Glomerular visceral epithelial cell (primary cell): ENCODE results near the gene CCDC102B.
"Not testable (repeated sequence)": the region's sequence is repeated elsewhere in the genome, so short reads cannot be mapped to it uniquely, and the experiment has no call there.

Experiments
- DNase-seq: peaks from one replicate; pipeline ENCODE4 v3.0.0-alpha.2; 2016; ENCODE audit errors: extremely low spot score

Gene CCDC102B

DNA sequence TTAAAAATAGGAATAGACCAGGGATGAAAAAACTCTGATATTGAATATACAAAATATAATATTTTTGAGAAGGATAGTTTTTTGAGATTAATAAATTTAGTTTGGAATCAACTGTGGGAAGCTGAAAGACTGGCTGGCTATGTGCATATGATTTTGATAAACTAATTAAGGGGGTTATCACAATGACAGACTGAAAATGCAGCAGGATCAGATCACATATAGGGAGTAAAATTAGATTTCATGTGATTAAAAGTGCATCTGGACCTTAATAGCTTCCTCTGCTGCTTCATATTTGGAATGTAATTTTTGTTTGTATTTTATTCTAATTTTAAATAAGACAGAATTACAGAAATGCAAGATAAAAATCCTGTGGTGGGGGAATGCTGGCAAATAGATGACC, 111.7 kb downstream of the CCDC102B start:
- DNase-seq = no peak

DNA sequence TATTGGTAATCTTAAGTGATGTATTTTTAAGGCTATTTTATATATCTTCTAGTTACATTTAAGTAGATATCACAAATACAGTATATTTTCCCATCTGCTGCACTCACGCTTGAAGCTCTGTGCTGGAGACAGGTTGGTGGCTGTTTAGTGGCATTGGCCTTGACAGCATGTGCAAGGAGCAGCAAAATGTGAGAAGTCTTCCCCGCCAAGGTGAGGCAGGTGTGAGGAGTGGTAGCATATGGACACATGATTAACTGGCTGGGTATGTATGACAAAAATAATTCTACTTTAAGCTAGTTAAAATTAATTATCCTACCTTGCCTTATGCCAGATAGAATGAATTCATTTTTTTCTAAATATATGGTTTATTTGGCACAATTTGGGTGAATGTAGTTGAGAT, 117.2 kb downstream of the CCDC102B start:
- no peak for DNase-seq

DNA sequence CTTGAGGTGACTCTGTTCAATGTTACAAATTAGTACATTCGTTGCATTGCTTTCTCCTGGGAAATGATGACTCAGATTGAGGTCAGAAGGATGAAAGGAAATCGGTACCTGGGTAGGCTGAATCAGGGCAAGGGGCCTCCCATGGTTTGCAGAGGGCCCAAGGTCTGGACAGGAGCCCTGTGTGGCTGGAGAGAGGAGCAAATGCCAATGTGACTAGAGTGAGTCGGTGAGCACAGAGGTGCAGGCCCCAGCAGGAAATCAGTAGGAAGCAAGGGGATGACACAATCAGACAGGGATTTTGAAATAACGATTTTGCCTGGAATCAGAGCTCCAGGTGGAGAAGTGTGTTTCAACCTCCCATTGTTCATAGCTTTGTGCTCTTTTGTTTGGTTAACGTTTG, 118.9 kb downstream of the CCDC102B start:
- peak; percentile 48 for DNase-seq

DNA sequence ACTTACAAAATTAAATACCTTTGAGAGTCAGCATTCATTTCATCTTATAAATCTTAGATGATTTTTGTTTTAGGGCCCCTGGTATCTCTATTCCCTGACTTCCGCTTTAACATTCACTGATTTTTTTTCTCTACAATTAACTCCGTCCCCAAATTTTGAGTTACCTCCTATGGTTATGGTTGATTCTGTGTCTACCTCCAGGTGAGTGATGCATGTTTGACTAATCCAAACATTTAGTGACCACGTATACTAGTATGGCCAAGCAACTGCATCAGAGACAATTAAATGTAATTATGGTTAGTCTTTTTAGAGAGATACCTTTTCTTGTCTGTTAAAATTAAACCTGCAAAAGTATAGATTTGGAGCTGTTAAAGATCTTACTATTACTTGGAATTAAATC, 120.3 kb downstream of the CCDC102B start:
- DNase-seq = no peak

DNA sequence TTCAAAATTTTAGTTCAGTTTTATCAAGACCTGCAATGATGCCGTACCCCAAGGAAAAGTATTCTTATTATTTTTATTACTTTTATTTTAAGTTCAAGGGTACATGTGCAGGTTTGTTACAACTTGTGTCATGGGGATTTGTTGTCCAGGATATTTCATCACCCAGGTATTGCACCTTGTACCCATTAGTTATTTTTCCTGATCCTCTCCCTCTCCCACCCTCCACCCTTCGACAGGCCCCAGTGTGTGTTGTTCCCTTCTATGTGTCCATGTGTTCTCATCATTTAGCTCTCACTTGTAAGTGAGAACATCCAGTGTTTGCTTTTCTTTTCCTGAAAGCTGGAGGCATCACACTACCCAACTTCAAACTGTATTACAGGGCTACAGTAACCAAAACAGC, 122.0 kb downstream of the CCDC102B start:
- DNase-seq = no peak

DNA sequence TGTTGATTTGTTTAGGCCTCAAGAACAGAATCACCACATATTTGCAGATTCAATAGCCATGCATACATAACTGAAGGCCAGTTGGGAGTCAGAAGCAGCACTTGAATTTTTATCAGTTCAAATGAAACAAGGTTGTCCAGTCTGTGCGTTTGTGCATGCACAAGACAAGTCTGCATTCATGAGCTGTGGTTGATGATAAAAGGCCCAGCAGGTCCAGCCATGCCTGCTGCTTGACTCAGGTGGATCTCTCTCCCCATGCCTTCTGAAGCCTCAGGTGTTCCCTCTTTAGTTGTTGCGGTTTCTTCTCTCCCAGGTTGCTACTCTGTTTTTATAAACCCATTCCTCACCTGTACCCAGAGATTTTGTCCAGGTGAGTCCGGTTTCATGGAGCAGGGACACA, 124.5 kb downstream of the CCDC102B start:
- DNase-seq = no peak

DNA sequence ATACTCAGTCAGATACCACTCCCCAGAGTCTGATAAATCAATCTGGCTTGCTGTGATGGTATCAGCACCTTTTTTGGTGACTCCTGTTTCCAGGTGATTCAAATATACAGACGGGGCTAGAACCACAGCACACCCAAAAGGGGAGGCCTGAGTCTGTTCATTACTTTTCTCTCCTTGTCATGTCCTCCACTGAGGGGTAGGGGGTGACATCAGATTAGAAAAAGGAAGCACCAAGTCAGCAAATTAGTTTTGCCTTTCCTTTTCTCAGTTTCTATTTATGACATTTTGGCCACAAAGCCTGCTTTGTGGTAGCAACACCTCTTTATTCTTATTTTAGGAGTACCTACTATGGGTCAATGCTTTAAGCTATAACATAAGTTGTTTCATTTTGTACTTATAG, 127.4 kb downstream of the CCDC102B start:
- DNase-seq = peak; percentile 3

DNA sequence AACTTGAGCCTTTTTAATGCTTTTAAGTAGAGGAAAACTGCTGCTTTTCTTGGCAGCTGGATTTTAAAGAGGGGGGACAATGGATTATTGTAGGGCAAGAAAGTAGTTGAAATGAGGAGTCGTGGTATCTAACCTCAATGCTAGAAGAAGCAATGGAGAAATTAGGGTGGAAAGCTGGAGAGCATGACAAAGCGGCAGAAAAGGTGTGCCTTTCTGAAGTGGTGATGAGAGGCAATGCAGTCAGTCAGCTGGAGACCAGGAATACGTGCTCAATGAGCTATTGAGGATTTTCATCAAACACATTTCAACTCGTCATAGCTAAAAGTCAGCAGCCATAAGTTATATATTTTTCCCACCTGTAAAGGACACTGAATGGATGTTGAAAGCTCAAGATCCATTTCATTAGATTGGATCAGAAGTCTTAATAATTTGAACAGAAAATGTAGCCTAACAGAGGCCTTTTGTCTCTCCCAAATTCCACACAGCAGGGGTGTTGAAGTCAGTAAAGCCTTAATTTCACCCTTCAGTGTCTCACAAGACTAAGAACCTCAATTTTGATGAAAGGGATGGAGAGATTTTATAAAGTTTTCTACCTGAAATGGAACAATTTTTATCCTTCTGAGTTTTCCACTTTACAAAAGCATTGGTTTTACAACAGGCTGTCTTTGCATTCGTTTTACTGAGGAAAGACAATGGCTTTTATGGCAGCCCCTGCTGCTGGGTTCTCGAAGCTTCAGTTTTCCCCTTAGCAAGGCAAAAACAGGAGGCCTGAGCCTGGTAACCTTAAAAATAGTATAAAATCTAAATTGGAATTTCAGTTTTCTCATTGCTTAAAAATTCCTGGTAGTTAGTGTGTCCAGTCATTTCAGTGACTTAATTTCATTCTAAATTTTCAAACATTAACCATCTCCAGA, 131.1 kb downstream of the CCDC102B start:
- no peak for DNase-seq

DNA sequence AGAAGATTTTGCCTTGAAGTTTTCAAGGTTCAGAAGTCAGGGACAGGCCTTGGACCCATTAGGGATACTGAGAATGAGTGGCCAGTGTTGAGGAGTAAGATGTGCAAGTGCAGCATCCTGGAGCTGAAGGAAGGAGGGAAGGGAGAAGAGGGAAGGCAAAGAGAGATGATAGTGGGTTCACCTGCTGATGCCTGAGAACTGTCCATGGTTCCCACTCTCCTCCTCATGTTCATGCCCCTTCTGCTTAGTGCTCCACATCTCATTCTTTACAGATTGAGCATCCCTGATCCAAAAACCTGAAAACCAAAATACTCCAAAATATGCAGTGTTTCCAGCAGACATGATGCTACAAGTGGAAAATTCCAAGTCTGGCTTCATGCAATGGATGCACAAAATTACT, 137.8 kb downstream of the CCDC102B start:
- DNase-seq = no peak

DNA sequence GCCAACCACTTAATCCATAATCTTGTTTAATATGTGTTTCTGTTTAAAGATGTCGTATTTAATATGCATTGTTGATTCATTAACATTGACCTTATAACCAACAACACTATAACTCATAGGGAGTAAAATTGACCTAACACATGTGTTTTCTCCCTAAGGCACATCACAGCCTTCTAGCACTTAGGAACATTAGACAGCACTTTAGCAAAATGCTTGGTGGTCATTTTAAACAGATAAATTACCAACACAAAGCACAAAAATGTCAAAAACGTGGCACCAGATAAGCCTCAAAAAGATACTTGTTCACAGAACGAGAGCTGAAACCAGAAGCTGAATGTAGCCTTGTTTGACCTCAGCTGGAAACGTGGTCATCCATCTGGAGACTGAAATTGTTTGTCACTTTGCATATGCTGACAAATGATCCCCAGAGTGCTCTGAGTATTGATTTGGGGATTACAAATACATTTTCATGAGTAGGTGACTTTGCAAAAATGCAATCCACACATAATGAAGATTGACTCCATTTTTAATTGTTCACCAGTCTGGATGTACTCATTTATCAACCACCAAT, 139.2 kb downstream of the CCDC102B start:
- DNase-seq = no peak

DNA sequence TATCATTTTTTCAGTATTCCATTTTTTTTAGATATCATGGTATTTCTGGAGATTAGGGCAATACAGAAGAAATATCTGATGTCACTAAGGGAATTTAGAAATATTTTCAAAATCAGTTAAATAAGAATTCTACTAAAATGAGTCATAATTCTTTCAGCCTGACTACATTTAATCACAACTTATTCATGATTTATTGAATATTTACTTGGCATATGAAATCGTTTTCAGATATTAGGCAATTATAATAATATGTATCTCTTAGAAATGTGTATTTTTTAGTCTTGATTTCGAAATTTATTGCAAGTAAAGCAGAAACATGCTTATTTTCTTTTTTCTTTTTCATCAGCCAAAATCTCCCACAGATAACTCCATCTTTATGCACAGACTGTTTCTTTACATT, 142.2 kb downstream of the CCDC102B start:
- no peak for DNase-seq

DNA sequence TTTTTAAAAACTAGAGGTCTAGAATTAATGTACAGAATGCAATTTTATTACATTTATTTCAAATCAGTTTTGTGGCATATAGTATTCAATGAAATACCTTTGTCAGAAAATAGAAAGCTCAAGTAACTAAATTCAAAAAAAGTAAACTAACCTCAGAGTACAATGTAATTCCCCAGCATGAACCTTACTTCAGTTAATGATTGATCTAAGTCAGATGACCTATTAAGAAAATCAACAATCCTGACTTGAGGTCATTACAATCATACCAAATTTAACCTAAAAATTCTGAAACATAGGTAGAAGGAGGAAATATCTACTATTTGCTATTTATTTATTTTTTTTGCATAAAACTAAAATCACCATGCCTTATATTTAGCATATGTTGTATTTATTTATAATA, 142.9 kb downstream of the CCDC102B start:
- DNase-seq = peak; percentile 4

DNA sequence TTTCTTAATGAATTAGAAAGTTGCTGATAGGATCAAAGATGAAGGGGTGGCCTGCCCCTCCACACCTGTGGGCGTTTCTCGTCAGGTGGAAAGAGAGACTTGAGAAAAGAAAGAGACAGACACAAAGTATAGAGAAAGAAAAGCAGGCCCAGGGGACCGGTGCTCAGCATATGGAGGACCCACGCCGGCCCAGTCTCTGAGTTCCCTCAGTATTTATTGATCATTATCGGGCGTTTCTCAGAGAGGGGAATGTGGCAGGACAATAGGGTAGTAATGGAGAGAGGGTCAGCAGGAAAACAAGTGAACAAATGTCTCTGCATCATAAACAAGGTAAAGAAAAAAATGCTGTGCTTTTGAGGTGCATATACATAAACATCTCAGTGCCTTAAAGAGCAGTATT, 144.3 kb downstream of the CCDC102B start:
- DNase-seq = no peak

DNA sequence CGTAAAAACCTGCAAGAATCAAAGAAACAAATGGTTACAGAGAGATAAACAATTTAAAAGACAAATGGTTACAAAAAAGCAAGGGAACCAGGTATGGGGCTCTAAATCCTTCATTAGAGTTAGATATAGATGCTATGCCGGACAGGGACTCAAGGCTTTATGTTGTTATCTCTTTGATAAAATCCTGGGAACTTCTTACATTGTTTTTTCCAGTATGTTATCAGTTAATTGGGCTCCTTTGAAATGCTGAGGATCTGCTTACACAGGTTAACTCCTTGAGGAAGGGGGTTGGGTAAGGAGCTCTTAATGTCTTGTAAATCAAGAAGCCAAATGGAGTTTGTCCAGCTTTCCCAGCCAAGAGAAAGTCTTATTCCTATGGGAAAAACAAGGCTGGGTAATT, 146.0 kb downstream of the CCDC102B start:
- not testable (repeated sequence) for DNase-seq

DNA sequence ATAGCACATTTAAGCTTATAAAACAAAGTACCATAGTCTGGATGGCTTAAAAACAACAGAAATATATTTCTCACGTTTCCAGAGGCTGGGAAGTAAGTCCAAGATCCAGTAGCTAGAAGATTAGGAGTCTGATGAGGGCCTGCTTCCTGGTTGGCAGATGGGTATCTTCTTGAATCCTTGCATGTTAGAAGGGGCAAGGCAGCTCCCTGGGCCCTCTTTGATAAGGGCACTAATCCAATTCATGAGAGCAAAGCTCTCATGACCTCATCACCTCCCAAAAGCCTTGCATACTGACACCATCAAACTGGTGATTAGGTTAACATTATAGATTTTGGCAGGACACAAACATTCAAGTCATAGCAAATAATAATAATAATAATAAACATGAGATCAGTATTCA, 146.4 kb downstream of the CCDC102B start:
- no peak for DNase-seq

DNA sequence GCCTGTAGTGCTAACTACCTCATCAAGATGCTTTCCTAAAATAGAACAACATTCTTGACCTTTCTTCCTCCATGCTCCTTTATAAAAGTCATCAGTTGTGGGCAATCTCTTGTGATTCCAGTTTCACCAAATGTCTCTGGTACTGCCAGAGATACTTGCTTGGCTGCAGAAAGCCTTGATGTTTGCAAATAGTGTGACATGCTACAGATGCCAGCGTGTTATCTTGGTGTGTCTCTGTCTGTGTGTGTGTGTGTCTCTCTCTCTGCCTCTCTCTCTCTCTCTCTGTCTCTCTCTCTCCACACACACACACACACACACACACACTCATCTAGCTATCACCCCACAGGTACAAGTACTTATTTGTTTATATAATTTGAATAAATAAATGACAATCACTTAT, 146.9 kb downstream of the CCDC102B start:
- no peak for DNase-seq

DNA sequence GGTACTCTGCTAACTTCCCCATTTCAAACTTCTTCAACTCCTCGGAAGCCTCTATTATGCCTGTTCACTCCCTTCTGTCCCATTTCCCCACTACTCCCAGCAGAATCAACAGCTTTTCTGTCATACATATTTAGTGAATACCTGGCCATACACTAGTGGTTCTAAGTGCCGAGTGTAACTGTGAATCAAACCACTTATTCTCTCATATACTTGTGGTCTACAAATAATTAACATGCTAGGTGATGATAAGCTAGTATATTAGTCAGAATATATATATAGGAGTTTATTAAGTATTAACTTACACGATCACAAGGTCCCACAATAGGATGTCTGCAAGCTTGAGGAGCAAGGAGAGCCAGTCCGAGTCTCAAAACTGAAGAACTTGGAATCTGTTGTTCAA, 150.7 kb downstream of the CCDC102B start:
- peak; percentile 29 for DNase-seq

DNA sequence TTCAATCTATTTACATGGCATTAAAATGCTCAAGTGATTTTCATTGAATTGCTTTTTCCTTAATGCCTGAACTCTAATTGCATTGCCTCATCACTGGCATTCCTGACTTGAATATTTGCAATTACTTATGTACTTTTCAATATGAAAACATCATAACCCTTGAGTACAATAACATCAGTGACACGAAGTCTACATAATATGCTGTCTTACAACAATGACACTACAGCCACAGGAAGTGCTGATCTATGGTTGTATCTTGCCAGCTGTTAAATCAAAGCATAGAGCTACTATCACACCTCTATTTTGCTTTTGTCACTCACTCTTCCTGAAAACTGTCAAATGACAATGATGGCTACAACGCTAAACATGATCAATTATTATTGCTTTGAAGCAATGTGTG, 156.9 kb downstream of the CCDC102B start:
- no peak for DNase-seq

DNA sequence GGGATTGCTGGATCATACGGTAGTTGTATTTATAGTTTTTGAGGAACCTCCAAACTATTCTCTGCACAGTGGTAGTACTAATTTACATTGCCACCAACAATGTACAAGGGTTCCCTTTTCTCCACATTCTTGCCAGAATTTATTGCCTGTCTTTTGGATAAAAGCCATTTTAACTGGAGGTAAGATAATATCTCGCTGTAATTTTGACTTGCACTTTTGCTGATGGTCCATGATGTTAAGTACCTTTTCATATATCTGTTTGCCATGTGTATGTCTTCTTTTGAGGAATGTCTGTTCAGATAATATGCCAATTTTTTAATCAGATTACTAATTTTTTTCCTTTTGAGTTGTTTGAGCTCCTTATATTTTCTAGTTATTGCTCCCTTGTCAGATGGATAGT, 158.8 kb downstream of the CCDC102B start:
- no peak for DNase-seq

DNA sequence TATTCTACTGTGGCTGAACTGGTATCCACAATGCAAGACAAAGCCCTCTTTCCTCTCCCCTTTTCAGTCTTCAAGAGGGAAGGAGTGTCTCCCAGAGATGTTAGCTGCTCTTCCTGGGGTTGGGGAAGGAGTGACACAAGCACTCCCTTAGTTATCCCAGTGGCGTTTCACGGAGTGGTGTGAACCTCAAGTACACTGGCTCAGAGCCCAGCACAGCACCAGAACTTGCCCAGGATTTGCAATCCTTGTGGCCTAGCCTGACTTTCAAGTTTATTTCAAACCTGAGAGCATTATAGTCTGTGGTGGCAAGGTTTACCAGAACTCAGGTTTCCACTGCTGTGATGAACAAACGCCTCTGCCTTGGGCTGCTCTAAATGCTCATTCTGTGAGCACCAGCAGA, 162.5 kb downstream of the CCDC102B start:
- DNase-seq = no peak

DNA sequence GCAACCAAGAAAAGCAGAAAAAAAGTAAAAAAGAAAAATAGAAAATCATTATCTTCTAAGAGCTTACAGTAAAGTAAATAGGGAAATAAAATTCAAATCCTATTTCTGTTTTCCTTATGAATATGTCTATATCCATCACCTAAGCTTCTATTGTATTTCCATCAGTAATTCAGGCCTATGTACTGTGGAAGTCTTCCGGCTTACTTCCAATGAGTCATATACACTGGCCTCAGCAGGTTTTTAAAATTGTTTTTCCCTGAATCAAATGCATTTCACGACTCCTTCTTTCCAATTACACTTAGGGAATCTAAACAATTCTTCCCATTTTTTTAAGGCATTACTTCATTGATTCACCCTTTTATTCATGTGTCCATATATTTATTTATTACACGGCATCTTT, 164.7 kb downstream of the CCDC102B start:
- DNase-seq = no peak

DNA sequence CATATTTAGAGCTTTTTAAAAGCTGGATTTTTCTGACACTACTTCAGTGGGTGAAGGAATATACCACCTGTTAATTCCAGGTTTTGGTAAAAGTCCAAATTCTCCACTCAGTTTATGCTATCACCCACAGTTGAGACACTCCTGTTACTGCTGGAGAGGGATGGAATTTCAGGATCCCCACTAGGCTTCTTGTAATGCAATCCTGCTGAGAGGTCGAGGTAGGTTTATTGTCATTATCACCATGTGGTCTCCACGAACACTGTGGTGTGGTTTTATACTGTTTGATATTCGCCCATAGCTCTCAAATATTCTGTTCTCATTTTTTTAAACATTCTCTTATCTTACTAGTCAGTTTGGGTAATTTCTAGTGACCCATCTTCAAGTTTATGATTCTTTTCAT, 167.9 kb downstream of the CCDC102B start:
- no peak for DNase-seq

DNA sequence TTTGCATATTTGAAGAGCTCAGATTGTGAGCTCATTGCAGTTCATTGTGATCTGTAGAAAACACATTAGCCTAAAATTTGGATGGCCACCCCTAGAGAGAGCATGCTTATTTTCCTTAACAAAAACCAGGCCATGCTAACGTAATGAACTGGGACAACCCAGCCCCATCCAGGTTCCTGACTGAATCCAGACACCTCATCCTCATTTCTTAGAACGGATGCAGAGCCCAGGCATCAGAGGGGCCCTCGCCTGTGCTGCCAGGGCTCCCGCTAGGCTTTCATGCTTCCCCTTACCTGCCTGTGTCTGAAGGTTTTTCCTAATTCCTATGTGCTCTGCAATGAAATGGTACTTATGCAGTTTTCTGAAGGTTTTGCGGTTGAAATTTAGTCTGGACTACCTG, 171.1 kb downstream of the CCDC102B start:
- DNase-seq = no peak

DNA sequence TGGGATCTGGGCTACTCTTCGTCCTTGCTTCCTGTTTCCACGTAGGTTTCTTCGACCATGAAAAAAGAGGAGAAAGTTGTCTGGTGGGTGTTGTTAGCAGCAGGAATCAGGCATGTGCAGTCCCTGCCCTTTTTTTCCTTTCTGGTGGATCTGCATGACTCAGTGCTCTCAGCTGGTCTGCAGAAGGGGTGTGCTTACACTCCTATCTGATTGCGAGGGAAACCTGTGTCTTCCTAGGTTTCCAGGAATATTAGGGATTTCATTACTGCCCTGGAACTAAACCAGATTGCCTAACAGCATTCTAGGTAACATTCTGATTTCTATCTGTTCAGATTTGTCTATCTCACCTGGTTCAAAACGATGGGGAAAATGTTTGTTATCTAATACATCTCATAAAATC, 174.3 kb downstream of the CCDC102B start:
- DNase-seq = no peak
